Nephron progenitor cell (in vitro differentiated cells): ENCODE measurements around the gene DYNLRB1.
"Not testable (repeated sequence)": the region's sequence is repeated elsewhere in the genome, so short reads cannot be mapped to it uniquely, and the experiment has no call there.

ENCODE experiments used
- DNase-seq: peaks from one replicate; pipeline ENCODE4 v3.0.0; 2021
- H3K27ac Mint-ChIP-seq: 2 replicates; pipeline ENCODE4 v1.8.0; 2021; ENCODE audit warnings: mild to moderate bottlenecking, moderate library complexity, mixed read lengths
- H3K27me3 Mint-ChIP-seq: 2 replicates; pipeline ENCODE4 v1.8.0; 2021; ENCODE audit warnings: mild to moderate bottlenecking, low read depth, mixed read lengths; ENCODE audit not compliant: poor library complexity
- H3K36me3 Mint-ChIP-seq: 2 replicates; pipeline ENCODE4 v1.8.0; 2021; ENCODE audit warnings: low read depth, mixed read lengths
- H3K4me1 Mint-ChIP-seq: 2 replicates; pipeline ENCODE4 v1.8.0; 2021; ENCODE audit warnings: mixed read lengths
- H3K4me3 Mint-ChIP-seq: 2 replicates; pipeline ENCODE4 v1.8.0; 2021; ENCODE audit warnings: mild to moderate bottlenecking, moderate library complexity, mixed read lengths
- H3K9me3 Mint-ChIP-seq: 2 replicates; pipeline ENCODE4 v1.8.0; 2021; ENCODE audit warnings: mild to moderate bottlenecking, moderate library complexity, mixed read lengths
- CTCF ChIP-seq: fragments of 200-600 bp; sonication (generic); IDR thresholded peaks from 2 replicates; pipeline ENCODE4 v1.5.0; 2021; ENCODE audit warnings: antibody characterized with exemption

The DYNLRB1 gene

DNA sequence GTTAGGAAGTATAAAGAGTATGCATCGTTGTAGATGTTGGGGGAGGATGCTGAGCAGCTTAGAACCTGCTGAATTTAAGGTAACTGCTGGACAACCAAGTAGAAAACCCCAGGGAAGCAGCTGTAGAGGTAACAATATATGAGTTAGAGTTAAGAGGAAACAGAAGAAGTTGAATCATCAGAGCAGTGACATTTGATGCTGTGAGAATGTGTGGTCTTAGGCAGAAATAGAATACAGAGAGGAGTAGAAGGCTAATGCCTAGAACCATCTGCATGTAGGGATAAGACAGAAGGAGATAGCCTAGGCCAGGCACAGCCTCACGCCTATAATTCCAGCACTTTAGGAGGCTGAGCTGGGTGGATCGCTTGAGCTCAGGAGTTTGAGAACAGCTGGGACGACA is 22.6 kb upstream of the DYNLRB1 start:
- Mint-ChIP-seq H3K27ac (peak overlapping the region; percentile 67), H3K36me3 (peaks cover 88% of the 10 kb centered on the region), H3K27me3 (peaks cover 4% of the 10 kb centered on the region), H3K4me3 (no peak overlapping the region), H3K9me3 (peaks cover 33% of the 10 kb centered on the region), H3K4me1 (no peaks in the 10 kb centered on the region)
- DNase-seq, result no peak
- TF ChIP-seq CTCF, result no peak

- H3K9me3 Mint-ChIP-seq, result peaks cover 48% of the 10 kb centered on the region
- peaks cover 9% of the 10 kb centered on the region for H3K27me3 Mint-ChIP-seq
- DNase-seq, result no peak
- H3K27ac Mint-ChIP-seq, result no peak overlapping the region
- no peaks in the 10 kb centered on the region for H3K4me1 Mint-ChIP-seq
- H3K4me3 Mint-ChIP-seq, result no peak overlapping the region
- TF ChIP-seq CTCF, result no peak
- peaks cover 89% of the 10 kb centered on the region for H3K36me3 Mint-ChIP-seq
Measured at GRCh38 chr20:34495307-34495706, 20.9 kb upstream of the DYNLRB1 start.

- no peaks in the 10 kb centered on the region for H3K4me1 Mint-ChIP-seq
- H3K4me3 Mint-ChIP-seq, result no peak overlapping the region
- TF ChIP-seq CTCF, result no peak
- no peak overlapping the region for H3K27ac Mint-ChIP-seq
- peaks cover 89% of the 10 kb centered on the region for H3K36me3 Mint-ChIP-seq
- H3K27me3 Mint-ChIP-seq, result peaks cover 9% of the 10 kb centered on the region
- H3K9me3 Mint-ChIP-seq, result peaks cover 54% of the 10 kb centered on the region
- DNase-seq, result no peak
Measured at GRCh38 chr20:34495916-34496315, 20.3 kb upstream of the DYNLRB1 start.

DNA sequence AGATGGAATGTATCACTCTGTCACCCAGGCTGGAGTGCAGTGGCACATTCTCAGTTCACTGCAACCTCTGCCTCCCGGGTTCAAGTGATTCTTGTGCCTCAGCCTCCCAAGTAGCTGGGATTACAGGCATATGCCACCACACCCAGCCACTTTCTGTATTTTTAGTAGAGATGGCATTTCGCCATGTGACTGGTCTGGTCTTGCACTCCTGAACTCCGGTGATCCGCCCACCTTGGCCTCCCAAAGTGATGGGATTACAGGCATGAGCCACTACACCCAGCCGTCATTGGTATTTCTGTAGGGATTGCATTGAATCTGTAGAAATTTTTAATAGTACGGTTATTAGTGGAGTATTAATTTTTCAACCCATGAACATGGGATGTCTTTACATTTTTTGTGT is 18.6 kb upstream of the DYNLRB1 start:
- H3K27ac Mint-ChIP-seq, H3K4me3 Mint-ChIP-seq, H3K27me3 Mint-ChIP-seq, DNase-seq, H3K4me1 Mint-ChIP-seq: not testable (repeated sequence)
- Mint-ChIP-seq H3K36me3 (peaks cover 94% of the 10 kb centered on the region), H3K9me3 (peaks cover 56% of the 10 kb centered on the region)

DNA sequence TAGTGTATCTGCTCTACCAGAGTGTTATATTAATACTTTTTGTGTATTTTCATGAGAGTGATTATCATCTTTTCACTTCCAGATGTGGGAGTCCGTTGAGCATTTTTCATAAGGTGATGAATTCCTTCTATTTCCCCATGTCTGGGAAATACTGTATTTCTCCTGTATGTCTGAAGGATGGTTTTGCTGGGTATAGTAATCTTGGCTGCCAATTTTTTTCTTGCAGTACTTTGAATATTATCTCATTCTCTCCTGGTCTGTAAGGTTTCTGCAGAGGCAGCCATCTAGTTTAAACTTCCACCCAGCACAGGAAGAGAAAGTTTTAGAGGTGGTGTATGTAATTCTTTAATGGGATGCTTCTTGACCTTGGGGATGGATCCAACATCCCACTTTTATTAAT is 15.4 kb upstream of the DYNLRB1 start:
- no peaks in the 10 kb centered on the region for H3K4me1 Mint-ChIP-seq
- DNase-seq, result no peak
- no peak overlapping the region for H3K27ac Mint-ChIP-seq
- peaks cover 5% of the 10 kb centered on the region for H3K27me3 Mint-ChIP-seq
- peaks cover 81% of the 10 kb centered on the region for H3K36me3 Mint-ChIP-seq
- TF ChIP-seq CTCF, result no peak
- peaks cover 51% of the 10 kb centered on the region for H3K9me3 Mint-ChIP-seq
- no peak overlapping the region for H3K4me3 Mint-ChIP-seq

GRCh38 chr20:34506480-34506879 is 9.7 kb upstream of the DYNLRB1 start:
- Mint-ChIP-seq H3K4me3 (no peak overlapping the region), H3K36me3 (peaks cover 60% of the 10 kb centered on the region), H3K27ac (no peak overlapping the region), H3K27me3 (no peaks in the 10 kb centered on the region), H3K4me1 (no peaks in the 10 kb centered on the region), H3K9me3 (no peaks in the 10 kb centered on the region)
- DNase-seq, result no peak
- TF ChIP-seq CTCF, result no peak
